HL-60/S4 (cell line): ENCODE data around the gene PDCL2.
"Not testable (repeated sequence)": the region's sequence is repeated elsewhere in the genome, so short reads cannot be mapped to it uniquely, and the experiment has no call there.

Source experiments
- in situ Hi-C: fragments of 300-500 bp; cut with MboI; formaldehyde crosslinking; loops from 2 replicates; pipeline ENCODE4 v1.14.3; 2022; ENCODE audit warnings: low sequenced_read_pairs

PDCL2 gene, protein sequence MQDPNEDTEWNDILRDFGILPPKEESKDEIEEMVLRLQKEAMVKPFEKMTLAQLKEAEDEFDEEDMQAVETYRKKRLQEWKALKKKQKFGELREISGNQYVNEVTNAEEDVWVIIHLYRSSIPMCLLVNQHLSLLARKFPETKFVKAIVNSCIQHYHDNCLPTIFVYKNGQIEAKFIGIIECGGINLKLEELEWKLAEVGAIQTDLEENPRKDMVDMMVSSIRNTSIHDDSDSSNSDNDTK

DNA sequence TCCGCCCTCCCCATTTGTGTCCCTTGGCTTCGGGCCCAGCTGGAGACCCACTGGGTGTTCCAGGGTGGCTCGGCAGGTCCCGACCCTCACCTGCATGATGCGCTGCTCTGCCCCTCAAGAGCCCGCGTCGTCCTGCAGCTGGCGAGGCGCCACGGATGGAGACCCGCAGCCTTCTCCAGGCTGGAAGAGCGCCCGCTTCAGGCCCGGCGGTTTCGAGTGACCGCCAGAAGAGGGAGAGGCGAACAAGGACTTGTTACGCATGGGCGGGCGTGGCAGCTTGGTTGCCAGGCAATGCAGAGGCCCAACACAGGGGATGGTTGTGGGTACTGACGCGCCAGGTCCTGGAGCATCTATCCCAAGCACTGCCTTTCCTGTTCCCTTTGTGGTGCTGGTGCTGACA is at the start of gene PDCL2:
Gene PDCL2 (minus strand): TSS at position 232 of the 400 bp plus-strand sequence. CDS start 136 bp downstream, at position 96.
- in situ Hi-C loops = no loop called here

DNA sequence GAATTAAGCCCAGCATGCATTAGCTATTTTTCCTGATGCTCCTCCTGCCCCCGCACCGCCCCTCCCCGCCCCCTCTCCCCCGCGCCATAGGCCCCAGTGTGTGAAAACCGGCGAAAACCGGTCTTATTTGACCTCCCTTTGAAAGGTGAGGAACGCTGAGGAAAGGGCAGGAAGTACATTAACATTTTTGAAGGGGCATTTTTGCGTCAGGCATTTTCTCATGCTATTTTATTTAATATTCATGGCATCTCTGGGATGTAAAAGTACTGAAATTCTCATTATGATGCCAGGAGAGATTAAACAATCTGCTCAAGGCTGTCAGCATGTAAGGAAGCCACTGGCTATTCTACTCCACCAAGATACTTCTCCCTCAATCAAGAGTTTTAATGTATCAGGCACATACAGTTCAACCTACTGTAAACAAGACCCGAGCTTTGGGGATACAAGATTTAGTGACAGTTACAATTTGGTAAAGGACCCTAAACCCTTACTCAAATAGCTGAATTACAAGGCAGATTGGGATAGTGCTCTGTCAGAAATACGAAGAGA is 45.3 kb upstream of the PDCL2 start:
- in situ Hi-C loops = no loop called here

DNA sequence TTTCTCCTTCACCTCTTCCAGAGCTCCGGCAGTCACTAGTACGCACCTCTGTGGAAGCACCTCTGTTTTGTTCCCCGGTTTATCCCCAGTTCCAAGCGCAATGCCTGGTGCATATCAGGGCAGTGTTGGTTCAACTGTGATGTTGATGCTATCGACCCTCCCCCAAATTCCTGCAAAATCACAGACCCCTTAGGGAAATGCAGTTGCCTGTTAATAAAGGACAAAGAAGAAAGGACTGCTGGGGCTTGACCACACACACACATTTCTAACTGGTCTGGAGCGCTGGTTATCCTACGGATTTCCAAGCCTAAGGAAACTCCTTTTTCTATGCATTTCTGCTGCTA is 44.6 kb upstream of the PDCL2 start:
- in situ Hi-C loops = no loop called here

DNA sequence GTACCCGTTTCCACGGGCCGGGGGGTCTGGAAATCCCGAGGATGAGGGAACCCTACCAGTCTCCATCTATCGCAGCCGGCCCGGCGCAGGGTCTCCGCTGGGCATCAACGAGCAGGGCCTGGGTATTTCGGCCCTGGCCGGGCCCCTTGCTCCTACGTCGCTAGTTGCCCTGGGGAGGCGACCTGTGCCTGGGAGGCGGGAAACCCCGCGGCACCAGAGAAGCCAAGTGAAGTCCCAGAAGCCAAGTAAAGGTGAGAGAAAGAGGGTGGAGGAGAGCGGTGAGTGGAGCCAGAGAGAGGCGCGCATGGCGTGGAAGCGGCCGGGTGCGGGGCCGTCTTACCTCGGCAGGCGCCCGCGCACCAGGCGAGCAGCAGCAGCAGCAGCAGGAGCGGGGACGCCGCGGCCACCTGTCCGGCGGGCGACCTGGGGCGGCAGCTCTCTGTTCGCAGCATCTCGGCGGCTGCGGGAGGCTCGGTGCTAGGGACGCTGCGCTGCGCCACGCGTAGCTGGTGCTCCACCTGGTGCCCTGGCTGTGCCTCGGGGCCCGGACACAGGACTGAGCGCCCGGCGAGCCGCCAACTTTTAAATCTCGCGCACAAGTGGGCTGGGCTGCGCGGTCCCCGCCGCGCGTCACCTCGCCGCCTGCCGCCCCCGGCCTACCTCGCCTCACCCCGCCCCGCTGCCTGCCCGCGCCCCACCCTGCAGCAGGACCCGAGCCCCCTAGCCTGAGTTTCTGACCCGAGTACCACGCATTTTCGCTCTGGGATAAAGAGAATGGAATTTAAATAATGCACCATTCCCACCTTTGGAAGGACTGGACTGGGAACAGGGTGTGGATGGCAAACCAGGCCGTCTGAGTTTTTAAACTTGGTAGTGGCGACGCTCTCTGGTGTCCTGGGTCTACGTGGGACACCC is 44.0 kb upstream of the PDCL2 start, which contains the start of gene NMU:
Gene NMU (minus strand): TSS at position 558 of the 915 bp plus-strand sequence. CDS start 106 bp downstream, at position 452.
- in situ Hi-C loops = no loop called here

DNA sequence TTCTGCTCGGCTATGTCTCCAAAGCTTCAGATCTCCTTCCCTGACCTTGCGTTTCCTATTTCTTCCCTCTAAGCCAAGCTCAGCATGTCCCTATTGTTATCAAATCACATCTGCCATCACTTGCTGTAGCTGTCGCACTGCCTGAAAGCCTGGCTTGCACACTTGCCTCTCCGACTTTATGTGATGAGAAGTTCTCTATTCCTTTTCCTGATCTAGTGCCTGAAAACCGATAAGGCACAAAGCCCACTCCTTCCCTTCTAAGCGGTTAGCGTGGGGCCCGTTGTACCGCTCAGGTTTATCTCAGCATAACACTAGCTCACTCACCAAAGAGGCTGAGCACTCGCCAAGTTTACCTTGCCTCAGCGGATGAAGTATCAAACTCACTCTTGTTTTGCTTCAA is 43.2 kb upstream of the PDCL2 start:
- in situ Hi-C loops = no loop called here

DNA sequence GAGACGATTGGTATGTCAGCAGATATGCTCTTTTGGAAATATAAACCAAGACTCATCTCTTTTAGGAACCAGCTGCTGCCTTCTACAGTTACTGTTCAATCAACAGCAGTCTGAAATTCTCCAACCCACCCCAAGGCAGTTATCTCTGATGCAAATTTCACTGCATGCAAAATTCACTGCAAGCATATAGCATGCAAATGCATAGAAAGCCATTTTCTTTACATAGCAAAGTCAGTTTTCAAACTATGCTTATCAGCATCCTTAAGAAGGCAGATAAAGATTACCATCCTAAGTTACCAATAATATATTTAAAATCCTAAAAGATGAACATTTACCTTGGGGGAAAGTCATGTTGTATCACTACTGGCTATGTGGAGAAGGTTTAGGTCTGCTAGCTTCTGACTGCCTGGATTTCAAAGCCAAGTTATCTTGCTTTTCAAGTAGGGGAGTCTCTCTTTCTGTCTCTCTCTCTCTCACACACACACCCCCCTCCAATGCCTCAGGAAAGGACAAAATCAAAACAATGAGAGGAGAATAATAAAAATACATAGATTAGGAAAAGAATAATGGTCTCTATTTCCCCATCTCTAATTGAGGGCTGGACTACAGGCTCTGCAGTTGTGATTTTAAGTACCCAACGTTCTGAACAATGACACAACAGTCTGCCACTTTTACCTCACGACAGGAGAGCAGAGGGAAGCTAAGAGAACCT is 42.5 kb upstream of the PDCL2 start:
- in situ Hi-C loops = no loop called here

DNA sequence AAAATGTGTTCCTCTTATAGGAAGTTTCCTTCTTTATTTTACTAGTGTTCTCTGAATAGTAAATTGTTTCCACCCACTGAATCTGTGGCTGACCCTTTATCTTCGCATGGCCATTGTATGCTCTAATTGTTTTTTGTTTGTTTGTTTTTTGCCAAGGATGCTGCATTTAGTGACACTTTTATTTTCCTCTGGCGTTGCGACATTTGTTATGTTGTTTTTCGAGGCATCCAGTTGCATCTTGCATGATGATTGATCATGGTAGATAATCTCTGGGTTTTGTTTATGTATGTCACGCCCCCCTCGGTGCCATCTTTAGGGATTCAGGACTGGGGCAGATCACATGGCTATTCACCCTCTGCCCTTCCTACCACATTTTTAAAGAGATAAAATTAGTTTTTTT is 41.9 kb upstream of the PDCL2 start:
- in situ Hi-C loops = no loop called here

DNA sequence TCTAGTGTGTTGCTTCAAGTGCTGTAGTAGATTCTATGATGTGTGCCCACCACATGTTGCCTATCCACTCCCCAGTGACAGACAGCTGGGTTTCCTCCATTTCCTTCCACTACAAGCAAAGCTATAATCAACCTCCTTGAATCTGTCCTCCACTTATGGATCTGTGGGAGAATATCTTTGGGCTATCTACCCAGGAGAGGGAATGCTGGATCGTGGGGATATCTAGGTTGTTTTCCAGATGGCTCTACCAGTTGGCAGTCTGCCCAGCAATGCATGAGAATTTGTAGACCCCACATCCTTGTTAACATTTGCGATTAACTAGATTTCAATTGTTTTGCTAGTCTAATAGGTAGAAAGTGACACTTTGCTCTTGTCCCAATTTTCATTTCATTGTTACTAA is 33.8 kb upstream of the PDCL2 start:
- in situ Hi-C loops = no loop called here

DNA sequence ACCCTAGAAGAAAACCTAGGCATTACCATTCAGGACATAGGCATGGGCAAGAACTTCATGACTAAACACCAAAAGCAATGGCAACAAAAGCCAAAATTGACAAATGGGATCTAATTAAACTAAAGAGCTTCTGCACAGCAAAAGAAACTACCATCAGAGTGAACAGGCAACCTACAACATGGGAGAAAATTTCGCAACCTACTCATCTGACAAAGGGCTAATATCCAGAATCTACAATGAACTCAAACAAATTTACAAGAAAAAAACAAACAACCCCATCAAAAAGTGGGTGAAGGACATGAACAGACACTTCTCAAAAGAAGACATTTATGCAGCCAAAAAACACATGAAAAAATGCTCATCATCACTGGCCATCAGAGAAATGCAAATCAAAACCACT is 32.0 kb upstream of the PDCL2 start:
- in situ Hi-C loops = not testable (repeated sequence)

DNA sequence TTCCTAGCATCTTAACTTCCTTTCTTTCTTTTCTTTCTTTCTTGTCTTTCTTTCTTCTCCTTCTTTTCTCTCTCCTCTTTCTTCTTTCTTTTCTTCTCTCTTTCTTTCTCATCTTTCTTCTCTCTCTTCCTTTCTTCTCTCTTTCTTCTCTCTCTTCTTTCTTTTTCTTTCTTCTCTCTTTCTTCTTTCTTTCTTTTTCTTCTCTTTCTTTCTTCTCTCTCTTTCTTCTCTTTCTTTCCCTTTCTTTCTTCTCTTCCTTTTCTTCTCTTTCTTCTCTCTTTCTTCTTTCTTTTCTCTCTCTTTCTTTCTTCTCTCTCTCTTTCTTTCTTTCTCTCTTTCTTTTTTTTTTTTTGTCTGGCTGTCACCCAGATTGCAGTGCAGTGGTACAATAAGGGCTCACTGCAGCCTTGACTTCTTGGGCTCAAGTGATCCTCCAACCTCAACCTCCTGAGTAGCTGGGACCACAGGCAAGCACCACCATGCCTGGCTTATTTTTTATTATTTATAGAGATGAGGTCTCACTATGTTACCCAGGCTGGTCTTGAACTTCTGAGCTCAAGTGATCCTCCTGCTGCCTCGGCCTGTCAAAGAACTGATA is 26.6 kb upstream of the PDCL2 start:
- in situ Hi-C loops = no loop called here

DNA sequence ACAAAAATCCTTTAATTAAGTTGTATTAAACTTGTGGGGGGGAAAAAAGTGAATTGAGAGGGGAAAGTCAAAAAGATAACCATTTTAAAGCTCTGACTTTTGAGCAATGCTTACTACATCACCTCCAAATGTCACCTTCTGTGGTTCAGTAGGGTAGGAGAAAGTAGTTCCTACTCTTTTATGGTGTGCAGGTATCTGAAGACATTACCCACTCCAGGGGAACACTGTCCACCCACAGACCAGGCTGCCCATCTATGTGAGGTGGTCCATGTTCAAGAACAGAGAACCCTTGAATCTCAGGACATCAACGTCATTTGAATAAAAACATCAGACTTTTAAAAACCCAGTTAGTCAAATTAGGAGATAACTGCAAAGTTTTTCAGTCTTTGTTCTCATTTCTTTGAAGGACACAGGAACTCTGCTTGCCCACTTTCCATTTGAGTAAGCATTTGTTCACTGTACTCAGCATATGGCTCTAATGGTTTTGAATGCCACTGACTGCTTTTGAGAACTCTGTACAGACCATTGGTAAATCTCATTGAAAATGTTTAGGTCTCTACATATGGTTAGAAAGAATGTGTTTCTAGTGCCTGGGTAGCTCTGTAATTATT is 25.6 kb upstream of the PDCL2 start:
- in situ Hi-C loops = no loop called here

DNA sequence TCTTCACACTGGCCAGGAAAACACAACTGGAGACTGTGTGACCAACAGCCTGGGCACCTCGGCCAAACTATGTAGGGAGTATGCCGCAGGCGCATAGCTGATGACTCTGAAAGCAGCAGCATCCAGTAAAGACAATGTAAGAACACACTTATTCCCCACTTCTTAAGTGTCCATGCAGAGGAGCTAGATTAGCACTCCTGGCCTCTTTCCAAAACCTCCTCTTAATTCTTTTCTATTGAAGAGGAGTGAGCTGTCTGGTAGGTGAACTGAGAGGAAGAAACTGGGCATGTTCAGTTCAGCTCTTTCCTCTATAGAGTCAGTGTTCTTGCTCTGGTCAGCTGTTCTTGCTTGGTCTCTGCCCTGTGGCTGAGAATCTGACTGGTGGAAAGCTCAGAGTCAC is 23.0 kb upstream of the PDCL2 start:
- in situ Hi-C loops = no loop called here

DNA sequence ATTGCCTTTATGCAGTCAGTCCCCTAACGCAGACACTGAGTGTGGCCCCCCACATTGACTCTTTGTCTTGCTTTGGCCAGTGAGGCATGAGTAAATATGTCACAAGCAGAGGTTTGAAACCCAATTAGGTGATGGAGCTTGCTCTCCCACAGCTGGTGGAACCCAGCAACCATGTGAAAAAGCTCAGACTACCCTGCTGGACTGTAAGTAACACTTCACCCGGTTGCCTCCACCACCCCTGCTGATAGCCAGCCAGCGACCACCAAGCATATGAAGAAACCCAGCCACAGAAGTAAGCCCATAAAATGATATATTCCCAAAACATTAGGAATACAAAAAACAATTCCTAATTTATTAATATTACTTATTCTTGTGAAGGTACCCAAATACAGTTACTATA is 21.6 kb upstream of the PDCL2 start:
- in situ Hi-C loops = no loop called here

DNA sequence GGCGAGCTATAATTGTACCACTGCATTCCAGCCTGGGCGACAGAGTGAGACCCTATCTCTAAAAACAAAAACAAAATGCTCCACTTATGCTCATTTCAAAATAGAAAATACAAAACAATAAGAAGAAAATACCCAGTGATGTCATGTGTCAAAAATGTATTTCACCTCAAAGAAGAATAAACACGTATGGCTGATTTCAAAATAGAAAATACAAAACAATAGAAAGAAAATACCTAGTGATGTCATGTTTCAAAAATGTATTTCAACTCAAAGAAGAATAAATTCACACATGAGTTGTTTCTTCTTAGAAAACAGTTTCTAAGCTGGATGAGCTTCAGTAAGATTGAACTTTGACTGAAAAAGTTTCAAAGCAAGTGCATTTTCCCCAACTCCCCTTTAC is 20.3 kb upstream of the PDCL2 start:
- in situ Hi-C loops = no loop called here

DNA sequence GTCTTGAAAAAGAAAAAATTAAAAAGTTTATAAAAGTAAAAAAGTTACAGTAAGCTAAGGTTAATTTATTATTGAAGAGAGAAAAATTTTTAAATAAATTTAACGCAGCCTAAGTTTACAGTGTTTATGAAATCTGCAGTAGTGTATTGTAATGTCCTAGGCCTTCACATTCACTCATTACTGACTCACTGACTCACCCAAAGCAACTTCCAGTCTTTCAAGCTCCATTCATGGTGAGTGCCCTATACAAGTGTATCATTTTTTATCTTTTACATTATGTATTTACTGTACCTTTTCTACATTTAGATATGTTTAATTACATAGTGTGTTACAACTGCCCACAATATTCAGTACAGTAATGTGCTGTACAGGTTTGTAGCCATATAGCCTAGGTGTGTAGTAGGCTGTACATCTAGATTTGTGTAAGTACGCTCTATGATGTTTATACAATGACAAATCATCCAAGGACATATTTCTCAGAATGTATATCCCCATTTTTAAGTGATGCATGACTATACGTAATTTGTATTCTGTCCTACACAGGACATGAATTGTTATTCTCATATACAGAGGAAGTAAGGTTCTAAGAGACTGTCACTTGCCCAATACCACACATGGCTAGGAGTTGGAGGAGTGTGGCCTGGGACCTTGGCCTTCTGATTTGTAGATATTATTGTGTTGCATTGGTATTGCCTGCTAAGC is 19.5 kb upstream of the PDCL2 start:
- in situ Hi-C loops = no loop called here

DNA sequence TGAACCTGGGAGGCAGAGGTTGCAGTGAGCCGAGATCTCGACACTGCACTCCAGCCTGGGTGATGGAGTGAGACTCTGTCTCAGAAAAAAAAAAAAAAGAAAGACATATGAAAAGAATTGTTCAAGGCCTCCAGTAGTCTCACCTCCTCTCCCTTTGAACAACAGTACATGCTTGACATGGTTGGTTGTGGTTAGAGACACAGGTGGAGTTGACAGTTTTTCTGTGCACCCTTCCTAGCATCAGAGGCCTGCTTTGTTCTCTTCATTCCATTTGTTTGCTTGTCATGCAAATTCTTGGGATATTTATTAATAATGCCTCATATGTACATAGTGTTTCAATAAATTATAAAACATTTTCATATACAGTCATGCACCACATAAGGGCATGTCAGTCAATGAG is 18.3 kb upstream of the PDCL2 start:
- in situ Hi-C loops = no loop called here

DNA sequence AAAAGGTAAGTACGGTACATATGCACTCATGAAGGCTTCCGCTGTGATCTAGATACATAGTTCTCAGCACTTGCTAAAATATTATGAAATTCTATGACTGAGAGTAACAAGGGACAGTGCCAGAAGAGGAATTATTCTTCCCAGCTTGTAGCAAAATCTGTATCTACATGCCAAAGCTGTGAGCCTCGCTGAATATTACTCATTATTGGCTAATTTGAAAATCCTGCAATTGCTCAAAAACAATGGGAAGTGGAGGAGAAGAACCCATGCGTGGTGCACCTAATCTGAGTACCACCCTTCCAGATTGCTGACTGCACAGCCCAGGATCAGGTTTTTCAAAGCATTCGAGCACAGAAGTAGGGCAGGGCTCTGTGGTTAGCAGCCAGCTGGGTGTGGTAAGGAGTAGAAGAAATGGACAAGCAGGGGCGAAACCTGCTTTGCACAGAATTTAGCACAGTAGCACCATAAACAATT is 17.4 kb upstream of the PDCL2 start:
- in situ Hi-C loops = no loop called here

DNA sequence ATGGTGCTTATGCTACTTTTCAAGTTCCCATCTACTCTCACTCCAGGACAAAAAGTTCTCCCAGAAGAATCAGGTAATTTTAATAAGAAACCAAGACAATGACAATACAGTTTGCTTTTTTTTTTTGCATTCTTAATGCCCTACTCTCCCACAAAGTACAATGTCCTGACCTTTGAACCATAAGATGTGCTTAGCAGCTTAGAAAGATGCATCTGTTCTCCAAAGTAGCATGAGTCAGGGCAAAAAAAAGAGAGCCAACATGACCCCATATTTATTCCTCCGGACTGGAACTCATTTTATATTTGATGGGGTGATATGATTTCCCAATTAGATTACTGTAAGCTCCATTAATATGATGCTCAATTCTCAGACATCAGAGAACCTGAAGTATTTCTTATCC is 16.5 kb upstream of the PDCL2 start:
- in situ Hi-C loops = no loop called here

DNA sequence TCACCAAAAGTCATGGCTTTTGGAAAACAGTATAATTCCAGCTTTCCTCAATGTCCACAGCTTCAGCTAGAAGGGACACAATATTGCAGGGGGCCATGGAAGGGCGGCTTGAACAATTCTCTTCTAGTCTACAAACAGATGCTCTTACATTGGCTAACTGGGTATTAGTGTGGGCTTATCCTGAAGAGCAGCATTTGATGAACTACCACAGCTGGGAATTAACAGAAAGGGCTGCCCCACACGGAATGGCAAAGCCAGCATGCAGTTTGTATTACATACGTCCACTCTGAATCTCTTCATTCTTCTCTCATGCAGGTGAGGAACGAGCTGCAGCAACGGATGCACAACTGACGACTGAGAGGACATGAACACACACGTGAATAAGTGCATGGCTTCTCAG is 13.0 kb upstream of the PDCL2 start:
- in situ Hi-C loops = no loop called here

DNA sequence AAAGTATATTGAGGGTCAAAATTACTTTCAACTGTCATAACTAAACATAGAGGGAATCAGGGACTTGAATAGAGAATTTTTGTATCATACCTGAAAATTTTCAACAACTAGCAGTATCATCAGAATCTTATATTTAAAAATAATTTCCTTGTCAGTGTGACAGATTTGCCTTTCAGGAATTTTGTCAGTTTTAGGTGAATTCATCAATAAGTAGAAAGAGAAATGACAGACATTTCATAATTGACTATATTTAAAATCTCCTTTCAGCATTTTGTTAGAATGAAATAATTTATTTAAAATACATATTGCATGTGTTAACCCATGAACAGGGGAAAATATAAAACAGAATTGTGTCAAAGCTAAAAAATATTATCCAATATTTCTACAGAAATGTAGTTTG is 8.6 kb upstream of the PDCL2 start:
- in situ Hi-C loops = no loop called here
